ENCODE measurements around the gene BABAM1. TPM values are rescaled to one million over a fixed set of nuclear protein-coding genes. Genes with fewer than 3 reads are reported as not detected.

Gene BABAM1
- total RNA-seq, 3 donors from 2014 or later (not counting 1 experiment from before 2014, with no cell fraction given): 106 to 127 (median 106) TPM

GRCh38 chr19:17275441-17276175 lies 8.4 kb downstream of the BABAM1 start:
- ATAC-seq (no peak), DNase-seq (no peak)
- Mint-ChIP-seq H3K27ac (no peak overlapping the region), H3K9me3 (no peaks in the 10 kb centered on the region), H3K36me3 (no peaks in the 10 kb centered on the region), H3K4me1 (no peaks in the 10 kb centered on the region), H3K4me3 (no peak overlapping the region), H3K27me3 (ENCODE audit: low read depth in 2 of 2) (no peaks in the 10 kb centered on the region)
- Histone ChIP-seq H3K27ac (ENCODE audit: low read length) (no peak overlapping the region), H3K4me1 (ENCODE audit: control insufficient read depth, insufficient read depth, low read length) (no peaks in the 10 kb centered on the region), H3K9me3 (ENCODE audit: control insufficient read depth, insufficient read depth, low read length) (no peaks in the 10 kb centered on the region), H3K27me3 (ENCODE audit: control insufficient read depth, insufficient read depth, low read length) (no peaks in the 10 kb centered on the region), H3K4me3 (ENCODE audit: low read length) (no peak overlapping the region), H3K36me3 (ENCODE audit: control insufficient read depth, insufficient read depth, low read length) (peaks cover 51% of the 10 kb centered on the region)
- intact Hi-C loops (cut with micrococcal nuclease): no loop called here
- TF ChIP-seq CTCF (IDR thresholded peaks at IDR 0.05): no peak
- WGBS (ENCODE audit: insufficient coverage): 98% methylated on average over 17 of the region's 19 CpGs

- TF ChIP-seq CTCF (IDR thresholded peaks at IDR 0.05): no peak
- H3K36me3 Mint-ChIP-seq: no peaks in the 10 kb centered on the region
- H3K27me3 Mint-ChIP-seq (ENCODE audit: low read depth in 2 of 2): peaks cover 0 to 17% of the 10 kb centered on the region in 2 donors
- H3K27ac ChIP-seq (ENCODE audit: low read length): no peak overlapping the region
- H3K27me3 ChIP-seq (ENCODE audit: control insufficient read depth, insufficient read depth, low read length): peaks cover 12% of the 10 kb centered on the region
- H3K36me3 ChIP-seq (ENCODE audit: control insufficient read depth, insufficient read depth, low read length): peaks cover 28% of the 10 kb centered on the region
- no peak for ATAC-seq
- H3K4me3 ChIP-seq (ENCODE audit: low read length): no peak overlapping the region
- H3K9me3 Mint-ChIP-seq: no peaks in the 10 kb centered on the region
- no peaks in the 10 kb centered on the region for H3K9me3 ChIP-seq (ENCODE audit: control insufficient read depth, insufficient read depth, low read length)
- peaks cover 0 to 14% of the 10 kb centered on the region in 2 donors for H3K4me1 Mint-ChIP-seq
- 86% methylated on average over 3 of the region's 3 CpGs for WGBS (ENCODE audit: insufficient coverage)
- H3K4me1 ChIP-seq (ENCODE audit: control insufficient read depth, insufficient read depth, low read length): peaks cover 19% of the 10 kb centered on the region
- no peak overlapping the region for H3K27ac Mint-ChIP-seq
- DNase-seq: no peak
- no peak overlapping the region for H3K4me3 Mint-ChIP-seq
- intact Hi-C loops (cut with micrococcal nuclease): no loop called here
These were observed 12.2 kb downstream of the BABAM1 start for GRCh38 chr19:17279436-17279835.

- no peaks in the 10 kb centered on the region for H3K9me3 ChIP-seq (ENCODE audit: control insufficient read depth, insufficient read depth, low read length)
- no peaks in the 10 kb centered on the region for H3K36me3 Mint-ChIP-seq
- H3K27ac Mint-ChIP-seq: no peak within 1 kb of the TSS
- peaks cover 13% of the 10 kb centered on the region for H3K36me3 ChIP-seq (ENCODE audit: control insufficient read depth, insufficient read depth, low read length)
- DNase-seq (peak in 1 of 2 donors; percentile 39), ATAC-seq (peak; percentile 6 to 47 (median 8))
- H3K9me3 Mint-ChIP-seq: no peaks in the 10 kb centered on the region
- H3K4me3 Mint-ChIP-seq: peak within 1 kb of the TSS; percentile 74
- H3K27me3 ChIP-seq (ENCODE audit: control insufficient read depth, insufficient read depth, low read length): peaks cover 12% of the 10 kb centered on the region
- H3K4me3 ChIP-seq (ENCODE audit: low read length): peak within 1 kb of the TSS; percentile 31
- WGBS (ENCODE audit: insufficient coverage): 5% methylated on average over 75 of the region's 75 CpGs
- intact Hi-C loops (cut with micrococcal nuclease): loop anchor here (1.0 kb wide), 3 partner anchors 76 to 510 kb away; no protein-coding TSS in a partner anchor
- H3K27me3 Mint-ChIP-seq (ENCODE audit: low read depth in 2 of 2): peaks cover 0 to 21% of the 10 kb centered on the region in 2 donors
- no peak within 1 kb of the TSS for H3K27ac ChIP-seq (ENCODE audit: low read length)
- peaks cover 19% of the 10 kb centered on the region for H3K4me1 ChIP-seq (ENCODE audit: control insufficient read depth, insufficient read depth, low read length)
- H3K4me1 Mint-ChIP-seq: peaks cover 0 to 14% of the 10 kb centered on the region in 2 donors
- no peak for TF ChIP-seq CTCF (IDR thresholded peaks at IDR 0.05)
These were observed 14.4 kb downstream of the BABAM1 start, which contains the start of gene ANKLE1 for GRCh38 chr19:17281391-17282304. Gene ANKLE1 (plus strand): TSS chr19:17281901. CDS start chr19:17281921, 20 bp downstream.
